Mammary epithelial cell (primary cell): Measurements from ENCODE around the gene CD79B.

ENCODE experiments used
- CTCF ChIP-seq, 2 donors: IDR thresholded peaks in 1 of 2; conservative IDR thresholded peaks in 1 of 2; 2 replicates each; pipeline ENCODE4 v1.5.1; 2011 to 2012; ENCODE audit warnings: inconsistent platforms in 2 of 2, low read length in 2 of 2, mild to moderate bottlenecking in 2 of 2, control low read depth in 1 of 2, low read depth in 1 of 2; ENCODE audit not compliant: insufficient read depth in 1 of 2; ENCODE audit errors: extremely low read depth in 1 of 2
- EZH2 ChIP-seq: IDR thresholded peaks from 2 replicates; pipeline ENCODE4 v1.6.1; 2012; ENCODE audit warnings: low read length, inconsistent platforms, borderline replicate concordance

- no peak for TF ChIP-seq CTCF (conservative IDR thresholded peaks at IDR 0.05 in 1 of 2, IDR thresholded peaks at IDR 0.05 in 1 of 2; ENCODE audit: extremely low read depth in 1 of 2, insufficient read depth in 1 of 2, low read depth in 1 of 2, low read length in 2 of 2)
- TF ChIP-seq EZH2: no peak
Observed at GRCh38 chr17:63941162-63941561, 9.0 kb upstream of the CD79B start.
